Neuron (in vitro differentiated cells): ENCODE results near the gene CCNB2.

Experiments
- H2AFZ ChIP-seq: one replicate; pipeline ENCODE4 v1.6.1; 2013; ENCODE audit warnings: low read depth, mild to moderate bottlenecking, inconsistent platforms, low read length, moderate library complexity
- H3K27me3 ChIP-seq: one replicate; pipeline ENCODE4 v1.6.1; 2013; ENCODE audit warnings: low read length; ENCODE audit not compliant: insufficient read depth
- H3K36me3 ChIP-seq: one replicate; pipeline ENCODE4 v1.6.1; 2013; ENCODE audit warnings: low read length; ENCODE audit not compliant: insufficient read depth
- H3K4me1 ChIP-seq: one replicate; pipeline ENCODE4 v1.6.1; 2013; ENCODE audit warnings: low read length; ENCODE audit not compliant: insufficient read depth
- H3K4me3 ChIP-seq: 2 replicates; pipeline ENCODE4 v1.5.1; 2013; ENCODE audit warnings: mild to moderate bottlenecking, low read length, moderate library complexity
- H3K9me3 ChIP-seq: one replicate; pipeline ENCODE4 v1.6.1; 2013; ENCODE audit warnings: low read length

CCNB2 gene

DNA sequence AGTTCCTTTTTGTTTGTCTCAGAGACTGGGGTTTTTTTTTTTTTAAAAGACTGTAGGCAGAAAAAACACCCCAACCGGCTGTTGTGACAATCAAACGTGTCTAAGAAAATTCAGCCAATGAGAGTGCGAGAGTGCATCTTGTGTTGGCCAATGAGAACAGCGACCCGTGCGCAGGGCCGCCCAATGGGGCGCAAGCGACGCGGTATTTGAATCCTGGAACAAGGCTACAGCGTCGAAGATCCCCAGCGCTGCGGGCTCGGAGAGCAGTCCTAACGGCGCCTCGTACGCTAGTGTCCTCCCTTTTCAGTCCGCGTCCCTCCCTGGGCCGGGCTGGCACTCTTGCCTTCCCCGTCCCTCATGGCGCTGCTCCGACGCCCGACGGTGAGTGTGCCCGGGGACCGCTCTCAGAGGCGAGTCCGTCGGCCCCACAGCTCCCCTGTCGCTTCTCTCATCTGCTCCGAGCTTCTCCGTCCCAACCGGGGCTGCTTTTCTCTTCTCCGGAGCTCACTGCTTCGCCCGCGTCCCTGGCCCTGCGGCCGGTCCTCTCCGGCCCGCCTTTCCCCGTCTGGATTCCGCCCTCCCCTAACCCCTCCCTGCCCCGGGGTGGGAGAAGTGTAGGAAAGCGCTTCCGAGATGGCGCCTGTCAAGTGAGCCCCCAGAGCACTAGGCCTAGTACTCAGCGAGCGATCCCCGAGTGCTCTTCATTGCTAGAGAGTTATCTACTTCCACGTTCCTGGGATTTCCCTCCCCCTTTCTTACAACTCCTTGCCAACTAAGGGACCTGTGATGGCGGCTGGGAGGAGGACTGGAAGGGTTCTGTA is at the start of gene CCNB2:
TSS of gene CCNB2 (plus strand) at position 235 of the 821 bp plus-strand sequence. CDS start at position 358, 123 bp downstream.
- Histone ChIP-seq H3K4me3 (peak within 1 kb of the TSS; percentile 89), H3K4me1 (peaks cover 8% of the 10 kb centered on the region), H3K36me3 (peaks cover 30% of the 10 kb centered on the region), H3K27me3 (no peaks in the 10 kb centered on the region), H3K9me3 (no peaks in the 10 kb centered on the region), H2AFZ (peak within 1 kb of the TSS; percentile 69)

DNA sequence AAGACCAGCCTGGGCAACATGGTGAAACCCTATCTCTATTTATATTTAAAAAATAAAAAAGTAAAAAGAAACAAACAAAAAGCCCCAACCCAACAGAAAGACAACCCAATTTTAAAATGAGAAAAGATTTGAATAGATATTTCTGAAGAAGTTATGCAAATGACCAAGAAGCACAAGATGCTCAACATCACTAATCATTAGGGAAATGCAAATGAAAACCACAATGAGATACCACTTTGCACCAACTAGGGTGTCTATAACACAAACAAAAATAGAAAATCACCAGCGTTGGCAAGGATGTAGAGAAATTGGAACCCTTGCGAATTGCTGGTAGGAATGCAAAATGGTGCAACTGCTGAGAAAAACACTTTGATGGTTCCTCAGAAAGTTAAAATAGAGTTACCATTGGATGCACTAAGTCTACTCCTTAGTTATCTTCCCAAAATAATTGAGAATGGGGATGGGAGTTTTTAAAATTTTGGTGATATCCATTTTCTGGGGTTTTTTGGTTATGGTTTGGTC is 45.8 kb upstream of the CCNB2 start:
- no peaks in the 10 kb centered on the region for H3K4me1 ChIP-seq
- H2AFZ ChIP-seq: no peak overlapping the region
- H3K9me3 ChIP-seq: no peaks in the 10 kb centered on the region
- H3K4me3 ChIP-seq: no peak overlapping the region
- H3K36me3 ChIP-seq: peaks cover 90% of the 10 kb centered on the region
- H3K27me3 ChIP-seq: no peaks in the 10 kb centered on the region

DNA sequence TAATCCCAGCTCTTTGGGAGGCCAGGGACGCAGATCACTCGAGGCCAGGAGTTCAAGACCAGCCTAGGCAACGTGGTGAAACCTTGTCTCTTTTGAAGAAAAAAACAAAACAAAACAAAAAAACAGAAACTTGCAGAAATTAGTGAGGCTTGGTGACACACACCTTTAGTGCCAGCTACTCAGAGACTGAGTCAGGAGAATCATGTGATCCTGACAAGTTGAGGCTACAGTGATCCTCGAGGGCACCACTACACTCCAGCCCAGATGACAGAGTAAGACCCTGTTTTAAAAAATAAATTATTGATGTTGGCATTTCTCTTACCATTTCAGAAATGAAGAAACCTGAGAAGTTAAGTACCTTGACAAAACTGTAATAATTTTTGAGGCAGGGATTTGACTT is 44.6 kb upstream of the CCNB2 start:
- Histone ChIP-seq H3K9me3 (no peaks in the 10 kb centered on the region), H3K36me3 (peaks cover 88% of the 10 kb centered on the region)

DNA sequence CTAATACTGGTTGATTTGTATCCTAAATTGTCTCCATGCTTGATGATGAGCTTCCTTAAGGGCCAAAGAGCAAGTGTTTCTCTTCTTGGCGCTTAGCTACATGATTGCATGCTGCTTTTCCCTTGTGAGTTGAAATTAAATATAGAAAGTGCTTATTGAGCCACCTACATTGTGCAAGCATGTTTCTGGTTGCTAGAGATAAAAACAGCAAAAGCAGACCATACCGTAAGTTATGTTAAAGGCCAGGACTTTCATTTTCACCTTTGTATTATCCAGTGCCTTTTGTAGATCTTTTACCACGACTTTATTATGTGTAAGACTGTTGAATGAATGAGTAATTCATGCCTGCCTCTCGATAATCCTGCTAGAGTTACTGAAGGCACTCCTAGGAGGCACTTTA is 41.9 kb upstream of the CCNB2 start:
- H2AFZ ChIP-seq: no peak overlapping the region
- H3K36me3 ChIP-seq: peaks cover 88% of the 10 kb centered on the region
- H3K9me3 ChIP-seq: no peaks in the 10 kb centered on the region
- no peak overlapping the region for H3K4me3 ChIP-seq
- no peaks in the 10 kb centered on the region for H3K27me3 ChIP-seq
- H3K4me1 ChIP-seq: no peaks in the 10 kb centered on the region

More for the DNA sequence above, 44.6 kb upstream of the CCNB2 start:
- Histone ChIP-seq H2AFZ (no peak overlapping the region), H3K27me3 (no peaks in the 10 kb centered on the region), H3K4me3 (no peak overlapping the region), H3K4me1 (no peaks in the 10 kb centered on the region)

DNA sequence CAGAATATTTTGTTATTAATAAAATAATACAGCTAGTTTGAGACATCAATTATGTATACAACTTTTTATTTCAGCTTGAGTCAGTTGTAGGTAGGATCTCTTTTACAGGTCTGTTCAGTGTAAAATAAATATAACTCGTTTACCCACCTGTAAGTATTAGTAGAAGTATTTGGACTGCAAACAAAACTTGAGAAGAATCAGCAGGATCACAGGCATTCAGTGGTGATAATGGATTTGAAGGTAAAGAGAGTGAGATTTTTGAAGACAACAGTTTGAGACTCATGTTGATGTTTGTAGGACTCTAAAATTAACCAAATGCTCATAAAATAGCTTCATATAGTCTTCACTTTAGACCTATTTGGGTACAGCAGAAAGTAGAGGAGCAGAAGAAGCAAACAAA is 35.5 kb upstream of the CCNB2 start:
- Histone ChIP-seq H3K4me1 (no peaks in the 10 kb centered on the region), H2AFZ (no peak overlapping the region), H3K4me3 (no peak overlapping the region), H3K36me3 (peaks cover 72% of the 10 kb centered on the region), H3K9me3 (peaks cover 7% of the 10 kb centered on the region), H3K27me3 (no peaks in the 10 kb centered on the region)

DNA sequence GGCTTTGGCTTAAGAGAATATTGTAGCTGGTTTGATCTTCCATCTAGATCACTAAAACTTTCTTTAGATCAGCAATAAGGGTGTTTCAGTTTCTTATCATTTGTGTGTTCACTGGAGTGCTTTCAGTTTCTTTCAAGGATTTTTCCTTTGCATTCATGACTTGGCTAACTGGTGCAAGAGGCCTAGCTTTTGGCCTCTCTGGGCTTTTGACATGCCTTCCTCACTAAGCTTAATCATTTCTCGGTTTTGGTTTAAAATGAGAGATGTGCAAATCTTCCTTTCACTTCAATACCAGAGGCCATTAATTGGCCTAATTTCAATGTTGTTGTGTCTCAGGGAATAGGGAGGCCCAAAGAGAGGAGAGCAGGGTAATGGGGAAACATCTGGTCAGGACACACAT is 30.3 kb upstream of the CCNB2 start:
- H3K9me3 ChIP-seq: peaks cover 7% of the 10 kb centered on the region
- H3K27me3 ChIP-seq: no peaks in the 10 kb centered on the region
- H3K4me1 ChIP-seq: no peaks in the 10 kb centered on the region
- no peak overlapping the region for H2AFZ ChIP-seq
- peaks cover 55% of the 10 kb centered on the region for H3K36me3 ChIP-seq
- no peak overlapping the region for H3K4me3 ChIP-seq

DNA sequence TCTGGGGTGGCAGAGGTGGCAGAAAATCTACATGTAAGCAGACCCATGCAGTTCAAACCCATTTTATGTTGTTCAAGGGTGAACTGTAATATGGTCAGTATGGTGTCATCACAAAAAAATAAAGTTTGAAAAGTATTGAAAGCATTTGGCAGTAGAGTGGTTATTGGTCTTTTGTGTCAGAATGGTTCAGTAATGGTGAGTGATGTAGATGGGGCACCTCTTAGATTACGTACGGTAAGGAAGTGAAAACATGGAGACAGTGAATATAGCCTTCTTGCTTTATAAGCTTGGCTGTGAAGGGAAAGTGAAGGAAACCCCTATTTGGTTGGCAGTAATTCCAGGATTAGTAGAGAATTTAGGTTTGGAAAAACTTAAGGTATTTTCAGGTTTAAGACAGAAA is 17.2 kb upstream of the CCNB2 start:
- Histone ChIP-seq H3K4me3 (no peak overlapping the region), H2AFZ (no peak overlapping the region), H3K9me3 (no peaks in the 10 kb centered on the region), H3K4me1 (no peaks in the 10 kb centered on the region), H3K36me3 (peaks cover 77% of the 10 kb centered on the region), H3K27me3 (no peaks in the 10 kb centered on the region)

DNA sequence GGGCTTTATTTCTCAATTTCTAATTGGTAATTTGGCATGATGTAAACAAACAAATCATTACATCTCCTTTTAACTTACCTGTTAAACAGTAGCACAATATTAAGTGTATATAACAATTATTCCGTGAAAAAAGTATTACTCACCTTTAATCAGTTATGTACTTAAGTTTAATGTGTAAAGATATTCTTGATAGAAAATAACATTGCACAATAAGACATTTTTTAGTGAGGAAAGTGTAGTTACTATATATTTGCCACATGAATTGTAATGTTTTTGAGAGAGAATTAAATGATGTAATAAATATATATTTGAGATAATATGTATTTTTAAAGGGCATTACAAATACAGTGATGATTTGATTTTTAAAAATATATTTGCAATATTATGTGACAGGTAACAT is 10.9 kb upstream of the CCNB2 start:
- H2AFZ ChIP-seq: no peak overlapping the region
- H3K36me3 ChIP-seq: peaks cover 71% of the 10 kb centered on the region
- H3K27me3 ChIP-seq: no peaks in the 10 kb centered on the region
- H3K4me1 ChIP-seq: no peaks in the 10 kb centered on the region
- no peaks in the 10 kb centered on the region for H3K9me3 ChIP-seq
- no peak overlapping the region for H3K4me3 ChIP-seq

DNA sequence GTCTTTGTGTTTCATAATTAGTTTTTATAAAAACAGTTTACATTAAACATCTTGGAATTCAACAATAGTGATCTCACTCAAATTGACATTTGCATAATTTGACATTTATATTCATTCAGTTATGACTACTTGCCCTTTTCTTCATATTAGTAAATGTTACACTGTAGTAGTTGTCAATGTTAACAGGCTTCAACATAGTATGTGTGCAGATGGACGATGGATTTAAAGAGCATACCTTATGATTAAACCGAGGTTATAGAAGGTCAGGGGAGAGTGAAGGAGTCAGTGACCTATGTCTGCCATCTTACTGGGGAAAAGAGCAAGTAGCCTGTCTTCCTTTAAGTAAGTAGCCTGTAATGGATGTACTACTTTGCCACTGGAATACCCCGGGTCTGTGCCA is 8.5 kb upstream of the CCNB2 start:
- Histone ChIP-seq H3K4me3 (no peak overlapping the region), H2AFZ (no peak overlapping the region), H3K9me3 (no peaks in the 10 kb centered on the region), H3K36me3 (peaks cover 59% of the 10 kb centered on the region), H3K4me1 (no peaks in the 10 kb centered on the region), H3K27me3 (no peaks in the 10 kb centered on the region)

DNA sequence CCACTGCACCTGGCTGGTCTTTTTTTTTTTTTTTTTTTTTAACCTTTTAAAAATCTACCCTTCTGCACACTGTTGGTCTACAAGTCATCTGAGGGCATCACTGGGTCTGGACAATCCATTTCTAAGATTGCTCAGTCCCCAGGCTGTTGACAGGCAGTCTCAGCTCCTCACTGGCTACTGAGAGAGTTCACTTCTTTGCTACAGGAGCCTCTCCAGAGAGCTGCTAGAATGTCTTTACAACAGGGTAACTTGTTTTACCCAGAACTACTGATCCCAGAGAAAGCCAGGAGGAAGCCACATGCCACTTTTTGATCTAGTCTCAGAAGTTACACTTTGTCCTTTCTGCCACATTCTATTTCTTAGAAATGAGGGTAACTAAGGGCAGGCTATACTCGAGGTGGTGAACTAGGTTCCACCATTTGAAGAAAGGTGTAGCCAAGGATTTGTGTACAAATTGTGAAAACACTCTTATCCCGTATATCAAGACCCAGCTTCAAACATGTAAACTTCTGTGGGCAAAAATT is 5.7 kb upstream of the CCNB2 start:
- Histone ChIP-seq H3K27me3 (no peaks in the 10 kb centered on the region), H3K4me3 (no peak overlapping the region), H3K36me3 (peaks cover 39% of the 10 kb centered on the region), H3K9me3 (no peaks in the 10 kb centered on the region), H3K4me1 (no peaks in the 10 kb centered on the region), H2AFZ (no peak overlapping the region)

DNA sequence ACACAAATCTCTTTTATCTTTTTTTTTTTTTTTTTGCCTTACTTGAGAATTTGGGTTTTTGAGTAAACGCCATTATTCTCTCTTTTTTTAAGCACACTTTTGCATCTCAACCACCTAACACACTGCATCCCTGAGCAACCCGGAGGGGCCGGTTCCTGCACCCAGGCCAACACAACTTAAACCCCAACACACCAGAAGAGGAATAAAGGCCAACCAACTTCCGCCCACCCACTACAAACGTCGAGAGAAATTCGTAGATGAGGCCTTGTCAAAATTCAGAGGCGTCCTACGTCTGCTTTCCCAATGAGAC is 389 bp upstream of the CCNB2 start:
- H3K27me3 ChIP-seq: no peaks in the 10 kb centered on the region
- H2AFZ ChIP-seq: peak overlapping the region; percentile 69
- H3K4me1 ChIP-seq: peaks cover 8% of the 10 kb centered on the region
- H3K4me3 ChIP-seq: peak overlapping the region; percentile 89
- no peaks in the 10 kb centered on the region for H3K9me3 ChIP-seq
- H3K36me3 ChIP-seq: peaks cover 30% of the 10 kb centered on the region

DNA sequence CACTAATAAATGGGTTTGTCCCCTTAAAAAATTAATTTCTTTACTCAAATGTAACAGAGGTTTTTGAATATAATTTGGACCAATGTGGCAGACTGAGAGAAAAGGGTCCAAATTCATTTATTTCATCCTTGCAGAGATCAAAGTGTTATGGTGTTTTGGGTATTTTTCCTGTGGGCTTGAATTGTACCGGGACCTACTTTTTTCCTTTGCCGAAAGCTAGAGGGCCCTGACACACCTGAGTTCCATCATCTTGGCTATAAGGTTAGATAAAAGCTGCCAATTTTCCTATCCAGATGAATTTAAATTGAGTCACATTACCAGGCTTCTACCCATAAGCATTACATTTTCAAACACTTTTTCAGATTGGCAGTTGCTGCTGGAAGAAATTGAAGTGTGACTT is 908 bp downstream of the CCNB2 start:
- no peaks in the 10 kb centered on the region for H3K27me3 ChIP-seq
- peaks cover 8% of the 10 kb centered on the region for H3K4me1 ChIP-seq
- H3K36me3 ChIP-seq: peaks cover 34% of the 10 kb centered on the region

DNA sequence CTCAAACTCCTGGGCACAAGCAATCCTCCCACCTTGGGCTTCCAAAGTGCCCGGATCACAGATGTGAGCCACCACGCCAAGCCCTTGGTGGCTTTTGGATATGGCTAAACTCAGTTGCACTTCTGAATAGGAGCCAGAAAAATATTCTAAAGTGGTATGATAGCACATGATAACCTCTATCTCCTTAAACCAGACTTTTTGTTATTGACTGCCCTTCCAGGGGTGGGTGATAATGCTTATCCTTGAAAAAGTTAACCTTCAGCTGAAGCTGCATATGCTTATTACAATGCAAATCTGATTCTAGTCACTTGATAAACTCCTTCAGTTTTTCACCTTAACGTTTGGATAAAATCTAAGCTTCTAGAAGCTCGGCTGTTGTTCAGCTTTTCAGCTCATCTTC is 6.3 kb downstream of the CCNB2 start:
- Histone ChIP-seq H2AFZ (no peak overlapping the region), H3K36me3 (peaks cover 74% of the 10 kb centered on the region), H3K27me3 (no peaks in the 10 kb centered on the region), H3K4me1 (peaks cover 3% of the 10 kb centered on the region), H3K4me3 (no peak overlapping the region), H3K9me3 (no peaks in the 10 kb centered on the region)

More for the DNA sequence above, 908 bp downstream of the CCNB2 start:
- peak overlapping the region; percentile 69 for H2AFZ ChIP-seq
- H3K4me3 ChIP-seq: peak overlapping the region; percentile 89
- no peaks in the 10 kb centered on the region for H3K9me3 ChIP-seq
